NT2/D1 (cell line): ENCODE data around the gene INIP.

ENCODE experiments used
- SUZ12 ChIP-seq: IDR thresholded peaks from 2 replicates; pipeline ENCODE4 v1.6.1; 2011; ENCODE audit not compliant: insufficient read length, insufficient read depth; ENCODE audit errors: extremely low read depth
- ZNF274 ChIP-seq: IDR thresholded peaks from 2 replicates; pipeline ENCODE4 v1.6.1; 2011; ENCODE audit warnings: mild to moderate bottlenecking, low read depth, low read length

DNA sequence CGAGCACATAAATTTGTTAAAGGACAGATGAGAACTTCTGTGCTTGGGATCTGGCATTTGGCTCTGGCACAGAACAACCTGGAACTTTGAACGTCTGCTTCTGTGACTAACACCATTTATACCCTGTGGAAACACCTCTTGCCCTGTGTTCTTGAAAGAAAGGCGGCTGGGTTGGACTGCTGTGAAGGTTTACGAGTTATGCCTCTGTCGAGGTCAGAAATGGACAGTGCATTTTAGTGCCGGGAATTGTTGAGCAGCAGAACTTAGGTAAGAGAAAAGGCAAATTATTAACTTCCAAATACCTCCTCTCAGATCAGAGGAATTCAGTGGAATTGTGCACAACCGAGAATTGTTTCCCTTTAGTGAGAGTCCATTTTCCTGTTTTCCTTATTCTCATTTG is 14.1 kb upstream of the INIP start:
- TF ChIP-seq SUZ12 (no peak), ZNF274 (no peak)
